ENCODE results near the gene TMEM108. TPM values are rescaled to one million over a fixed set of nuclear protein-coding genes. Genes with fewer than 3 reads are reported as not detected.

The TMEM108 gene
- total RNA-seq, 2 experiments from 2014 or later: not detected

DNA sequence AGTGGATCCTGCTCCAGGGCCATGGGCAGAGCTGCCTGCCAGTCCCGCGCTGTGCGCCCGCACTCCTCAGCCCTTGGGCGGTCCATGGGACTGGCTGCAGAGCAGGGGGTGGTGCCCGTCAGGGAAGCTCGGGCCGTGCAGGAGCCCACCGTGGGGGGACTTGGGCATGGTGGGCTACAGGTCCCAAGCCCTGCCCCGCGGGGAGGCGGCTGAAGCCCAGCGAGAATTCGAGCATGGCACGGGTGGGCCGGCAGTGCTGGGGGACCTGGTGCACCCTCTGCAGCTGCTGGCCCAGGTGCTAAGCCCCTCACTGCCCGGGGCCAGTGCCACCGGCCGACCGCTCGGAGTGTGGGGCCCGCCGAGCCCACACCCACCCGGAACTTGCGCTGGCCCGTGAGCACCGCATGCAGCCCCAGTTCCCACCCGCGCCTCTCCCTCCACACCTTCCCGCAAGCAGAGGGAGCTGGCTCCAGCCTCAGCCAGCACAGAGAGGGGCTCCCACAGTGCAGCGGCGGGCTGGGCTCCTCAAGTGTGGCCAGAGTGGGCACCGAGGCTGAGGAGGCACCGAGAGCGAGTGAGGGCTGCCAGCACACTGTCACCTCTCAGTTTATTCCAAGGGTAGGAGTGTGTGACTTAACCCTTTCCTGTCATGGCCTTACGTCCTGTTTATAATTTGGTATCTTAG is 129.3 kb downstream of the TMEM108 start:
- CTCF ChIA-PET: no interaction called here
- POLR2A ChIA-PET: no interaction called here
- no peak for DNase-seq
- Mint-ChIP-seq H3K9me3 (no peaks in the 10 kb centered on the region), H3K27ac (no peak overlapping the region), H3K4me1 (no peaks in the 10 kb centered on the region), H3K27me3 (peaks cover 2% of the 10 kb centered on the region), H3K36me3 (ENCODE audit: low read depth) (no peaks in the 10 kb centered on the region), H3K4me3 (no peak overlapping the region)

DNA sequence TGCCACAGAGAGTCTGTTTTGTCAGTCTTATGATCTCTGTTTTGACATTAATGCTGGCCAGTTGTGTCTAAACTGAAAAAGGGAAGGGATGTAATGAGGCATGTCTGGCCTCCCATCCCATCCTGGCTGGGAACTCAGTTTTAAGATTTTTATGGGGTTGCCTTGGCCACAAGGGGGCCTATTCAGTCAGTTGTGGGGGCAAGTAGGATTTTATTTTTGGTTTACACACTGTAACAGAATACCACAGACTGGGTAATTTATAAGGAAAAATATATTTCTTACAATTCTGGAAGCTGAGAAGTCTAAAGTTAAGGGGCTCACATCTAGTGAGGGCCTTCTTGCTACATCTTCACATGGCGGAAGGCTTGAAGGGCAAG is 129.8 kb downstream of the TMEM108 start:
- no peak overlapping the region for H3K4me3 Mint-ChIP-seq
- no peaks in the 10 kb centered on the region for H3K36me3 Mint-ChIP-seq (ENCODE audit: low read depth)
- H3K9me3 Mint-ChIP-seq: no peaks in the 10 kb centered on the region
- ChIA-PET CTCF (no interaction called here), POLR2A (no interaction called here)
- H3K27me3 Mint-ChIP-seq: peaks cover 2% of the 10 kb centered on the region
- no peak for DNase-seq
- no peaks in the 10 kb centered on the region for H3K4me1 Mint-ChIP-seq
- H3K27ac Mint-ChIP-seq: no peak overlapping the region

DNA sequence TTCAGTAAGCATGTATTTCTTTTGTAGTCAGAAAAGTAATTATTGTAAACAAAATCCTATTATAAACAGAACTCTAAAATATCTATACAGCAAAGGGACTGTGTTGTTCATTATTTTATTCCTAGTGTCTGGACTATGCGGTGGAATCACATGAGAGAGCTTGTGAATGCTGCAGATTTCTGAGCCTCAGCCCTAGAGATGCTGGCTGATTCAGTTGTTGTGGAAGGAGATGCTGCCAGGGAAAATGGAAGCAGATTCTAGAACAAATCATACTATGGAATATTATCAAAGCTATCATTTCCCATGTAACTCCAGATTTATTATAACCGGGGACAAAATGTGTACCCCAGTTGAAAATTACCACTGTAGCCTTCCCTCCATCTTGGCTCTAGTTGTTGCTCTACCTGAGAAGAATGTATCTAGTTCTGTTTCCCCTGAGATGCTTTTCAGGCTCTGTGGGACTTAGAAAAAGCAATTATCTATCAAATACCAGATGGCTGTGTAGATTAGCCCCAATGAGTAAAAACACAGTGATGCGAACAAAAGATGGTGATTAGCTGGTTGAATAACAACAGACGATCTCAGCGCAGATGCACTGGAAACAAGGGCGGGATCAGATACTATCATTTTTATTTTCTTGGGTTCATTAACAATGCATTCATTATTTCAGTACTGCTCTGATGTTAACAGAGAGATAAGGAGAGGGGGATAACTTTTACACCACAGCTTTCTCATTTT is 131.3 kb downstream of the TMEM108 start:
- ChIA-PET POLR2A (no interaction called here), CTCF (interaction anchor here (1.0 kb wide), 1 partner anchor 28 kb away, joined by 3 read pairs; no protein-coding TSS in a partner anchor)
- Mint-ChIP-seq H3K9me3 (no peaks in the 10 kb centered on the region), H3K27me3 (peaks cover 2% of the 10 kb centered on the region), H3K4me3 (no peak overlapping the region), H3K36me3 (ENCODE audit: low read depth) (no peaks in the 10 kb centered on the region), H3K27ac (no peak overlapping the region), H3K4me1 (no peaks in the 10 kb centered on the region)
- no peak for DNase-seq

DNA sequence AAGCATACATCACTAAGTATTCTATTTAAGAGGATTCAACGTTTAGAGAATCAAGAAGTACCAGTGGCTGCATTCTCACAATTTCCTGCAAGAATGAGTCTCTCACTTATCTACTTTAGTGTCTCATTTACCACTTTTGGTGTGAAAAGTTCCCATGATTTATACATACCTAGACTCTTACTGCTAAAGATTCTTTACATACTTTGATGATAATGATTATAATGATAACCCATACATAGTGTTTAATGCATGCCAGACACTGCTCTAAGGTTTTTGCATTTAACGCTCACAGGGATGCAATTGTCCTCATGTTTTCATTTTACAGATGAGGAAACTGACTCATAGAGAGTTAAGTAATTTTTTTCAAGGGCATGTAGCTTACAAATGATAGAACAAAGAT is 133.6 kb downstream of the TMEM108 start:
- peaks cover 5% of the 10 kb centered on the region for H3K27me3 Mint-ChIP-seq
- H3K9me3 Mint-ChIP-seq: no peaks in the 10 kb centered on the region
- no peak overlapping the region for H3K4me3 Mint-ChIP-seq
- ChIA-PET CTCF (no interaction called here), POLR2A (no interaction called here)
- H3K27ac Mint-ChIP-seq: no peak overlapping the region
- no peaks in the 10 kb centered on the region for H3K36me3 Mint-ChIP-seq (ENCODE audit: low read depth)
- no peak for DNase-seq
- H3K4me1 Mint-ChIP-seq: no peaks in the 10 kb centered on the region

DNA sequence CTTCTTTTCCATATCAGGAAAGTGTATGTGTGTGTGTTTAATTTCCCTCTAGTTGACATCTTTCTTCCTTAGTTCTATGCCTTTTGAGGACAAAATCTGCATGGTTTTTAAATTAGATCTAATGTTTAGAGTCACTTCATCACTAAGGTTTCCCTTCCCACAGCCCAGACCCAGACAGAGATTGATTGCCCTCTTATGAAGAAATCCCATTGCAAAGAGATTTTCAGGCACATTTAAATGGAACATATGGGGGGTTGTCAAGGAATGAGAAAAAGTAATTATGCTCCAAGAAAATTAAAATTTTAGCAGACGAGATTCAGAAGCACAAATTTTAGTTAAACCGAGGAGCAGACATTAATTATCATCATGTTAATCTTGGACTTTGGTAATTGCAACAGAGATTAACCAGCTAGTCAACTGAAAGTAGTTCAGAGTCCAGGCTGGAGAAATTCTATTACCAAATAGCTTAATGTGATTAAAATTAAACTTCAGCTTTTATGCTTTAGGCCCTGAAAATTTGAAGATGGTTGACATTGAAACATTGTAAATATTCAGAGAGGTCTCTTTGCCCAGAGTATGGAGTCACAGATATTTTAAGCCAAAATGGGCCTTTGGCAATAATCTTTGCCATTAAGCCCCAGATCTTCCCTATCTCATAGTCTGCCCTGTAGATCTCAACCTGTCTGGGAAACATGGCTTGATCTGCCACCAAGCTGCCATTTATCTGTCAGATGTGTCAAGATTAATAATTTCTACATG is 143.4 kb downstream of the TMEM108 start:
- DNase-seq: no peak

DNA sequence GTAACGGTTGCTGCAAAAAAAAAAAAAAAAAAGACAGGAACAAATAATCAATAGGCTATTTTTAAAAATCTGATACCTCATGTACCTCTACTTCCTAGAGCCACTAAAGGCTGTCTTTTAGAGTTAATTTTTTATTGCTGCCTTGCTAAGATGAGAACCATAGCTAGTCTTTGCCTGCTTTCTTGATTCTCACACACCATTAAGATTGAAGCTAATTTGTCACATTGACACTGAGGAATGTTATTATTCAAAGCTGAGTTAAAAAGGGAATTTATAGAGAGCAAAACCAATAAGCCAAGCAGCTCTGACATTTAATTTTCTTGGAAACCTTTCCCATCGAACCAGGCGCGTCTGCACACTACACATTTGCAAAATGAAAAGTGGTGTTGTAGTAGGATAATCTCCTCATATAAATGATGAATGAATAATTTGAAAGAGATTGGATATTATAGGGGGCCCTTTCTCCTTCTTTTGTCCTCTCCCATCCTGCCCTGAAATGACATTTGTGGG is 149.7 kb downstream of the TMEM108 start:
- Mint-ChIP-seq H3K9me3 (no peaks in the 10 kb centered on the region), H3K4me3 (no peak overlapping the region), H3K27me3 (peaks cover 4% of the 10 kb centered on the region), H3K27ac (no peak overlapping the region), H3K4me1 (no peaks in the 10 kb centered on the region), H3K36me3 (ENCODE audit: low read depth) (no peaks in the 10 kb centered on the region)
- DNase-seq: no peak
- CTCF ChIA-PET: interaction anchor here (0.6 kb wide), 1 partner anchor 1027 kb away, joined by 5 read pairs; no protein-coding TSS in a partner anchor
- POLR2A ChIA-PET: no interaction called here

More for the DNA sequence above, 143.4 kb downstream of the TMEM108 start:
- Mint-ChIP-seq H3K4me3 (no peak overlapping the region), H3K36me3 (ENCODE audit: low read depth) (no peaks in the 10 kb centered on the region), H3K27me3 (no peaks in the 10 kb centered on the region), H3K4me1 (no peaks in the 10 kb centered on the region), H3K9me3 (no peaks in the 10 kb centered on the region), H3K27ac (no peak overlapping the region)
- POLR2A ChIA-PET: no interaction called here
- CTCF ChIA-PET: no interaction called here

DNA sequence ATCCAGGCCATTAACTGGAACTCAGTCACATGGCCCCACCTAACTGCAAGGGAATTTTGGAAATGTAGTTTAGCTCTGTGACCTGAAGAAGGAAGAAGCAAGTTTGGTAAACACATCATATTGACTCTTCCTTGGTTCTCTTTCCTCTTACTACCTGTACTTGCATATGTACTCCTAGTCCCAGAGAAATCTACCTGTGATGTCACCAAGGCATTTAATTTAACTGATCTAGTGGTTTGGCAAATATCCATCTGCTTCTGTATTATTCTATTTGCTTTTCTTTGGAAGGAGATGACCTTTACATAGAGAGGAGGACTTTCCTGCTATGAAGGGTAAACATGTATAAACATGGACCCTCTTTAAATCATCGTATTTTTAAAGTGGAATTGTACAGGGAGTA is 150.8 kb downstream of the TMEM108 start:
- H3K4me1 Mint-ChIP-seq: no peaks in the 10 kb centered on the region
- H3K9me3 Mint-ChIP-seq: no peaks in the 10 kb centered on the region
- H3K27me3 Mint-ChIP-seq: peaks cover 4% of the 10 kb centered on the region
- CTCF ChIA-PET: no interaction called here
- no peak overlapping the region for H3K4me3 Mint-ChIP-seq
- H3K27ac Mint-ChIP-seq: no peak overlapping the region
- POLR2A ChIA-PET: interaction anchor here (0.6 kb wide), 1 partner anchor 71 kb away, joined by 4 read pairs; no protein-coding TSS in a partner anchor
- H3K36me3 Mint-ChIP-seq (ENCODE audit: low read depth): no peaks in the 10 kb centered on the region
- DNase-seq: no peak

DNA sequence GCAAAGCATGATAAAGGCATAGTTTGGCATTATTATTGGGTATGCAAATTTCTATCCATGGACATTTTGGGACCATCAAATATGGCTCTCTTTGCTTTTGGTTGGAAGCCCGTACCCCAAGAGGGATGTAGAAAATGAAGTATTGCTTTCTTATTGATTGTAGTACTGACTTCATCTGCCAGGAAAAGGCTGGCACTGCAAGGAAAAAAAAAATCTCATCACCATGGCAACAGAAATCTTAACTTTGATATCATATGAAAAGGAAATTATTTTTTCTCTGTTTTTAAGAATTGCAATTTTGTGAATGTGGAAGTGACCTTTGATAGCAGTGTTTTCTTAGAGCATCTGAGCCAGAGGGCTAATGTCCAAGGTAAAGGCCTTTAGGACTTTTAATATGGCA is 151.7 kb downstream of the TMEM108 start:
- no peaks in the 10 kb centered on the region for H3K9me3 Mint-ChIP-seq
- H3K27ac Mint-ChIP-seq: no peak overlapping the region
- no peak for DNase-seq
- H3K27me3 Mint-ChIP-seq: peaks cover 4% of the 10 kb centered on the region
- H3K4me3 Mint-ChIP-seq: no peak overlapping the region
- H3K36me3 Mint-ChIP-seq (ENCODE audit: low read depth): no peaks in the 10 kb centered on the region
- POLR2A ChIA-PET: no interaction called here
- no peaks in the 10 kb centered on the region for H3K4me1 Mint-ChIP-seq
- CTCF ChIA-PET: no interaction called here

DNA sequence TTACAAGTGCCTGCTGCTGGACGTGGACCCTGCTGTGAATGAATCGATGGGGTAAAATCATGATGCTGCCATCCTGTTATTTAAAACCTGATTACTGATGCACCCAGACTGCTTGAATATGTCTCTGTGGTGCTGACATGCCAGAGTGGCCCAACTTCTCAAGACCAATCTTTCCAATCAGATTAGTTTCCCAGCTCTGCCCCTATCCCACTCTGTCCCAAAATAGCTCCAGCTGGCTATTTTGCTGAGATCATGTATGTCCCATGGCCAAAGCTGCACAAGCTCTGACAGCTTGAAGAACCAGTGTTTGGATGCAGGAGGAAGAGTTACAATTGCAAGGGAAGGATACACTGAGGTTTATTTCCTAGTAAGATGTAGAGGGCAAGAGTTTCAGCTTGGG is 153.6 kb downstream of the TMEM108 start:
- POLR2A ChIA-PET: no interaction called here
- peaks cover 6% of the 10 kb centered on the region for H3K27me3 Mint-ChIP-seq
- CTCF ChIA-PET: no interaction called here
- no peaks in the 10 kb centered on the region for H3K4me1 Mint-ChIP-seq
- H3K4me3 Mint-ChIP-seq: no peak overlapping the region
- DNase-seq: no peak
- no peaks in the 10 kb centered on the region for H3K9me3 Mint-ChIP-seq
- H3K27ac Mint-ChIP-seq: no peak overlapping the region
- H3K36me3 Mint-ChIP-seq (ENCODE audit: low read depth): no peaks in the 10 kb centered on the region

DNA sequence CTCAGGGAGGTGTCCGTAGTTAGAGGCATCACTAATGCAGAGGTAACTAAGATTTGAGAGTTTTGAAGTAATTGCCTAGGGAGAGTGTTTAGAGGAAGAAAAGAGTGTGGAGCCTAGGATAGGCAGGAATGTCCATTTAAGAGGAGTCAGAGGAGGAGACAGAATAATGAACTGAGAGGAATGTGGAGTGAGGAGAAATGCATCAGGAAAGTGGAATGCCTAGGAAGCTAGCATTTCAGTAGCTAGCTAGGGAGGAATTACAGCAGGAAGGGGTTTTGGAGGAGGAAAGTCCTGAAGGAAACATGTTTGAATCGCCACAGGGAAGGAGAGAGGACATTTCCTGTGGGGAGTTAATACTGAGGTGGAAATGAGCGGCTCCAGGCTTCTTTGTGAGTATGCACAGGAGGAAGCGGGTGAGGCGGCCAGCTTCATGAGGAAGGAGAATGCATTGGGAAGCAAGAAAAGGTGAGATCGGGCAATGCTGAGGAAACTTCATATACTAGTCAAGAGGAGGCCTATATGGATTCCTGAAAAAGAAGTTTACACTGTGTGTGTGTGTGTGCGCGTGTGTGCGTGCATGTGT is 154.3 kb downstream of the TMEM108 start:
- H3K4me1 Mint-ChIP-seq: no peaks in the 10 kb centered on the region
- H3K9me3 Mint-ChIP-seq: no peaks in the 10 kb centered on the region
- ChIA-PET POLR2A (no interaction called here), CTCF (no interaction called here)
- peaks cover 6% of the 10 kb centered on the region for H3K27me3 Mint-ChIP-seq
- DNase-seq: no peak
- H3K36me3 Mint-ChIP-seq (ENCODE audit: low read depth): no peaks in the 10 kb centered on the region
- no peak overlapping the region for H3K4me3 Mint-ChIP-seq
- no peak overlapping the region for H3K27ac Mint-ChIP-seq

DNA sequence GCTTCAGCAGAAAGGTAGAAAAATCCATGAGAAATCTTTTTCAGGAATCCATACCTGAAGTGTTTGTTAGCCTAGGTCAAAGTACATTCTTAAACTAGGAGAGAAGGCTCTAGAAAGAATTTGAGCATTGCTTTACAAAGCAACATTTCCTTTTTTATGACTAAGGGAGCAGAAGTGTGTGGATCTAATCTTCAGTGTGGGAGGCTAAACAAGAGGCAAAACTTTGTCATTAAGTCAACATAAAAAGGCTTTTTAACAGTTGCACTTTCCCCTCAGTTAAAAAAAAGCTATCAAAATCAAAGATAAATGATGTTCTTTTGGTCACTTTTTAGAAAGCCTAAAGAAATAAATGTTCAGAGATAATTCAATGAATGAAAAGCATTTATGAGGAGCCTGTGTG is 154.8 kb downstream of the TMEM108 start:
- CTCF ChIA-PET: no interaction called here
- POLR2A ChIA-PET: no interaction called here

DNA sequence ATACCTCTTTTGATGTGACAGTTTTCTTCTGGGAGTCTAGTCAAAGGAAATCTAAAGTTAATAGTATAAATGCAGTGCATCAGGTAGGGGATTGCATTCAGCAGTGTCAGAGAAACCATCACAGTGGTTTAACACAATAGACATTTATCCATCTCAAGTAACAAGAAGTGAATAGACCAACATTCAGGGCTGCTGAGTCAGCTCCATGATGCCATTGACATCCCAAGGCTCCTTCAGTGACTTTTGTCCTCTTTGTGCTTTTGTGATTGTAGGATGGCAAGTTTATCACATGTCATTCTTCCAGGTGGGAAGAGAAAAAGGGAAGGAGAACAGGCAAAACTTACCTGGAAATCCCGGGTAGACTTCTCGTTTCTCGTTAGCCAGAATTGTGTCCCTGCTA is 158.3 kb downstream of the TMEM108 start:
- Mint-ChIP-seq H3K27ac (no peak overlapping the region), H3K4me3 (no peak overlapping the region), H3K27me3 (peaks cover 6% of the 10 kb centered on the region), H3K9me3 (no peaks in the 10 kb centered on the region), H3K4me1 (no peaks in the 10 kb centered on the region), H3K36me3 (ENCODE audit: low read depth) (no peaks in the 10 kb centered on the region)
- DNase-seq: no peak
- ChIA-PET POLR2A (no interaction called here), CTCF (interaction anchor here (1.3 kb wide), 1 partner anchor 16 kb away, joined by 3 read pairs; no protein-coding TSS in a partner anchor)

More for the DNA sequence above, 154.8 kb downstream of the TMEM108 start:
- H3K27me3 Mint-ChIP-seq: peaks cover 6% of the 10 kb centered on the region
- no peaks in the 10 kb centered on the region for H3K4me1 Mint-ChIP-seq
- H3K9me3 Mint-ChIP-seq: no peaks in the 10 kb centered on the region
- H3K36me3 Mint-ChIP-seq (ENCODE audit: low read depth): no peaks in the 10 kb centered on the region
- no peak overlapping the region for H3K4me3 Mint-ChIP-seq
- no peak for DNase-seq
- H3K27ac Mint-ChIP-seq: no peak overlapping the region

DNA sequence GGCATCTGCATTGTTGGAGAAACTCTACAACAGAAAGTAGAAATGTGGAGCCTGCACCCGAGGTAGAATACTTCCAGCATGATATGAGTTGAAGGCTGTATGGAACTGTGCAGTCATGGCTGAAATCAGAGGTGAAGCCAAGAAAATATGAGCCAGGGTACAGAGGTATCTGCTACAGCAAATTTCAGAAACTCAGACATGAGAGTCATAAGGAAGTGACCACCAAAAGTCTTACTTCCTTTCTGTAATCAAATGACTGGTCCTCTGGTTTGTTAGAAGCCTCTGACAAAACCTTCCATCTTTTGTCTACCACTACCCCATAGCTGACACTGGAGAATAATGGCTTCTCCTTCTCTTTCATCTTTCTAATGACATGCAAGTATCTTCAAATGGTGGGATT is 159.4 kb downstream of the TMEM108 start:
- no peaks in the 10 kb centered on the region for H3K9me3 Mint-ChIP-seq
- H3K4me3 Mint-ChIP-seq: no peak overlapping the region
- H3K27ac Mint-ChIP-seq: no peak overlapping the region
- ChIA-PET CTCF (interaction anchor here (0.9 to 1.3 kb wide), 2 partner anchors 18 to 29 kb away, joined by 3 read pairs; no protein-coding TSS in a partner anchor), POLR2A (no interaction called here)
- H3K4me1 Mint-ChIP-seq: no peaks in the 10 kb centered on the region
- no peaks in the 10 kb centered on the region for H3K36me3 Mint-ChIP-seq (ENCODE audit: low read depth)
- DNase-seq: no peak
- peaks cover 2% of the 10 kb centered on the region for H3K27me3 Mint-ChIP-seq
